CD4-positive, CD25-positive, alpha-beta regulatory T cell (primary cell): ENCODE data around the gene RHNO1. TPM values are rescaled to one million over a fixed set of nuclear protein-coding genes. Genes with fewer than 3 reads are reported as not detected.
"Not testable (repeated sequence)": the region's sequence is repeated elsewhere in the genome, so short reads cannot be mapped to it uniquely, and the experiment has no call there.

Experiments
- ATAC-seq, 2 donors: fragments of 150-1000 bp; cut with Tn5 transposase; one replicate each; pipeline ENCODE4 v1.10.0; 2021; ENCODE audit warnings: low read depth in 2 of 2, moderate number of reproducible peaks in 2 of 2, moderate library complexity in 1 of 2
- DNase-seq, 3 donors: peaks; one replicate each; pipeline versions ENCODE4 v3.0.0 to v3.0.0-alpha.2; 2012 to 2022; ENCODE audit warnings: mixed read lengths in 1 of 3
- H3K27ac ChIP-seq: one replicate; pipeline ENCODE4 v1.7.0; 2013; ENCODE audit warnings: mild to moderate bottlenecking, low read length; ENCODE audit not compliant: insufficient read depth, poor library complexity, severe bottlenecking
- H3K27me3 ChIP-seq: one replicate; pipeline ENCODE4 v1.7.0; 2013; ENCODE audit warnings: low read length; ENCODE audit not compliant: control insufficient read depth, insufficient read depth
- H3K36me3 ChIP-seq: one replicate; pipeline ENCODE4 v1.7.0; 2013; ENCODE audit warnings: mild to moderate bottlenecking, low read length, moderate library complexity; ENCODE audit not compliant: control insufficient read depth, insufficient read depth
- H3K4me1 ChIP-seq: 2 replicates; pipeline ENCODE4 v1.7.0; 2013; ENCODE audit warnings: mild to moderate bottlenecking, low read length; ENCODE audit not compliant: insufficient read depth, control insufficient read depth, poor library complexity, severe bottlenecking
- H3K4me3 ChIP-seq: one replicate; pipeline ENCODE4 v1.7.0; 2013; ENCODE audit warnings: low read depth, mild to moderate bottlenecking, low read length, moderate library complexity
- H3K9me3 ChIP-seq, 2 experiments: 1 replicate in 1 of 2; 2 replicates in 1 of 2; pipeline ENCODE4 v1.7.0; 2013; ENCODE audit warnings: low read length in 2 of 2, mild to moderate bottlenecking in 1 of 2, moderate library complexity in 1 of 2; ENCODE audit not compliant: control insufficient read depth in 2 of 2
- H3K27ac Mint-ChIP-seq, 3 donors: one replicate each; pipeline ENCODE4 v1.8.0; 2020 to 2022; ENCODE audit warnings: mild to moderate bottlenecking in 3 of 3, mixed read lengths in 3 of 3, moderate library complexity in 2 of 3
- H3K27me3 Mint-ChIP-seq: one replicate; pipeline ENCODE4 v1.8.0; 2022; ENCODE audit warnings: mild to moderate bottlenecking, mixed read lengths
- H3K36me3 Mint-ChIP-seq: one replicate; pipeline ENCODE4 v1.8.0; 2020; ENCODE audit warnings: mixed read lengths
- H3K4me1 Mint-ChIP-seq, 4 donors: one replicate each; pipeline ENCODE4 v1.8.0; 2020 to 2022; ENCODE audit warnings: mixed read lengths in 4 of 4, mild to moderate bottlenecking in 1 of 4
- H3K4me3 Mint-ChIP-seq, 4 donors: one replicate each; pipeline ENCODE4 v1.8.0; 2020 to 2022; ENCODE audit warnings: mild to moderate bottlenecking in 4 of 4, mixed read lengths in 4 of 4, moderate library complexity in 3 of 4
- H3K9me3 Mint-ChIP-seq, 7 donors: one replicate each; pipeline ENCODE4 v1.8.0; 2020 to 2022; ENCODE audit warnings: mixed read lengths in 7 of 7, mild to moderate bottlenecking in 3 of 7, moderate library complexity in 2 of 7
- polyA plus RNA-seq, 4 donors: library from polyadenylated mRNA; unstranded; fragments of 300-500 nt; fragmentation: Illumina TruSeq; gene quantifications; one replicate each; pipeline ENCODE4 v1.2.3, GENCODE V29; 2021
- total RNA-seq: library from RNA; stranded (reverse); gene quantifications from one replicate; pipeline ENCODE4 v1.2.3, GENCODE V29; 2022

The RHNO1 gene
- total and polyA plus RNA-seq, 5 donors from 2014 or later = 29.9 to 76.0 (median 73.1) TPM

GRCh38 chr12:2858944-2859421 lies 18.0 kb upstream of the RHNO1 start:
- Mint-ChIP-seq H3K27ac (no peak overlapping the region), H3K27me3 (no peaks in the 10 kb centered on the region), H3K36me3 (peaks cover 21% of the 10 kb centered on the region), H3K4me1 (peaks cover 0 to 2% (median 0%) of the 10 kb centered on the region in 4 donors), H3K9me3 (no peaks in the 10 kb centered on the region), H3K4me3 (no peak overlapping the region)
- H3K4me3 ChIP-seq = no peak overlapping the region
- ATAC-seq = no peak
- H3K9me3 ChIP-seq = no peaks in the 10 kb centered on the region
- H3K27me3 ChIP-seq = no peaks in the 10 kb centered on the region
- H3K27ac ChIP-seq = no peak overlapping the region
- no peak for DNase-seq
- no peaks in the 10 kb centered on the region for H3K4me1 ChIP-seq
- peaks cover 26% of the 10 kb centered on the region for H3K36me3 ChIP-seq

- H3K36me3 ChIP-seq = peaks cover 26% of the 10 kb centered on the region
- no peaks in the 10 kb centered on the region for H3K4me1 ChIP-seq
- H3K36me3 Mint-ChIP-seq = peaks cover 23% of the 10 kb centered on the region
- H3K9me3 ChIP-seq = no peaks in the 10 kb centered on the region
- no peaks in the 10 kb centered on the region for H3K9me3 Mint-ChIP-seq
- no peak overlapping the region for H3K4me3 ChIP-seq
- no peaks in the 10 kb centered on the region for H3K27me3 ChIP-seq
- peaks cover 0 to 2% (median 0%) of the 10 kb centered on the region in 4 donors for H3K4me1 Mint-ChIP-seq
- ATAC-seq (no peak), DNase-seq (no peak)
- no peak overlapping the region for H3K27ac ChIP-seq
- no peak overlapping the region for H3K4me3 Mint-ChIP-seq
- no peak overlapping the region for H3K27ac Mint-ChIP-seq
- no peaks in the 10 kb centered on the region for H3K27me3 Mint-ChIP-seq
Measured at GRCh38 chr12:2860170-2860569, 16.9 kb upstream of the RHNO1 start.

- peaks cover 14% of the 10 kb centered on the region for H3K36me3 Mint-ChIP-seq
- Histone ChIP-seq H3K4me3 (no peak overlapping the region), H3K27ac (no peak overlapping the region), H3K27me3 (no peaks in the 10 kb centered on the region), H3K9me3 (no peaks in the 10 kb centered on the region), H3K4me1 (no peaks in the 10 kb centered on the region), H3K36me3 (peaks cover 13% of the 10 kb centered on the region)
- H3K27ac Mint-ChIP-seq = peak overlapping the region in 1 of 3 donors; percentile 1
- ATAC-seq = no peak
- H3K9me3 Mint-ChIP-seq = no peaks in the 10 kb centered on the region
- no peak overlapping the region for H3K4me3 Mint-ChIP-seq
- no peaks in the 10 kb centered on the region for H3K27me3 Mint-ChIP-seq
- no peak for DNase-seq
- peaks cover 0 to 8% (median 3%) of the 10 kb centered on the region in 4 donors for H3K4me1 Mint-ChIP-seq
Measured at GRCh38 chr12:2862876-2863275, 14.1 kb upstream of the RHNO1 start.

GRCh38 chr12:2863402-2863801 lies 13.6 kb upstream of the RHNO1 start:
- not testable (repeated sequence) for H3K27me3 Mint-ChIP-seq, H3K27ac ChIP-seq, H3K27me3 ChIP-seq, H3K9me3 Mint-ChIP-seq, DNase-seq, H3K4me3 Mint-ChIP-seq, ATAC-seq, H3K4me3 ChIP-seq, H3K9me3 ChIP-seq, H3K4me1 ChIP-seq
- Mint-ChIP-seq H3K27ac (peak overlapping the region in 1 of 3 donors; percentile 1), H3K4me1 (peaks cover 0 to 13% (median 3%) of the 10 kb centered on the region in 4 donors), H3K36me3 (peaks cover 14% of the 10 kb centered on the region)
- H3K36me3 ChIP-seq = peaks cover 12% of the 10 kb centered on the region

- Histone ChIP-seq H3K4me3 (no peak overlapping the region), H3K27ac (no peak overlapping the region), H3K9me3 (no peaks in the 10 kb centered on the region), H3K4me1 (peaks cover 9% of the 10 kb centered on the region), H3K36me3 (peaks cover 6% of the 10 kb centered on the region), H3K27me3 (no peaks in the 10 kb centered on the region)
- no peaks in the 10 kb centered on the region for H3K9me3 Mint-ChIP-seq
- H3K27me3 Mint-ChIP-seq = no peaks in the 10 kb centered on the region
- peaks cover 0 to 18% (median 3%) of the 10 kb centered on the region in 4 donors for H3K4me1 Mint-ChIP-seq
- peaks cover 9% of the 10 kb centered on the region for H3K36me3 Mint-ChIP-seq
- H3K27ac Mint-ChIP-seq = peak overlapping the region in 1 of 3 donors; percentile 1
- DNase-seq = no peak
- H3K4me3 Mint-ChIP-seq = peak overlapping the region in 1 of 4 donors; percentile 54
- no peak for ATAC-seq
Measured at GRCh38 chr12:2864198-2864597, 12.8 kb upstream of the RHNO1 start.

GRCh38 chr12:2868986-2869632 lies 7.9 kb upstream of the RHNO1 start:
- H3K27me3 Mint-ChIP-seq, H3K9me3 Mint-ChIP-seq, H3K36me3 ChIP-seq, H3K4me3 ChIP-seq, H3K9me3 ChIP-seq, H3K27me3 ChIP-seq, H3K4me1 ChIP-seq, H3K4me3 Mint-ChIP-seq, ATAC-seq, H3K36me3 Mint-ChIP-seq, DNase-seq: not testable (repeated sequence)
- H3K27ac ChIP-seq = peak overlapping the region; percentile 80
- Mint-ChIP-seq H3K27ac (peak overlapping the region in 2 of 3 donors; percentile 46 to 84), H3K4me1 (peaks cover 0 to 18% (median 3%) of the 10 kb centered on the region in 4 donors)

GRCh38 chr12:2876431-2877046 lies 484 bp upstream of the RHNO1 start:
- H3K4me1 ChIP-seq = peaks cover 33% of the 10 kb centered on the region
- Mint-ChIP-seq H3K27me3 (peaks cover 4% of the 10 kb centered on the region), H3K27ac (peak overlapping the region; percentile 86 to 99 (median 93)), H3K36me3 (no peaks in the 10 kb centered on the region), H3K9me3 (no peaks in the 10 kb centered on the region), H3K4me1 (peaks cover 21 to 43% (median 32%) of the 10 kb centered on the region in 4 donors), H3K4me3 (peak overlapping the region; percentile 88 to 100 (median 93))
- no peaks in the 10 kb centered on the region for H3K36me3 ChIP-seq
- peak overlapping the region; percentile 69 for H3K4me3 ChIP-seq
- peak in 1 of 3 donors; percentile 65 for DNase-seq
- ATAC-seq = peak; percentile 29 to 30
- H3K9me3 ChIP-seq = no peaks in the 10 kb centered on the region
- H3K27ac ChIP-seq = peak overlapping the region; percentile 95
- no peaks in the 10 kb centered on the region for H3K27me3 ChIP-seq
